HG03045 (cell line): ENCODE data around the gene MPP3.

Experiments
- ATAC-seq: cut with Tn5 transposase; IDR thresholded peaks from one replicate; pipeline ENCODE4 v1.9.1; 2021; ENCODE audit warnings: mild to moderate bottlenecking, moderate library complexity; ENCODE audit not compliant: unreplicated experiment

MPP3 gene

GRCh38 chr17:43754947-43755346, 78.0 kb downstream of the MPP3 start:
- ATAC-seq: no peak

- no peak for ATAC-seq
Observed at GRCh38 chr17:43753493-43754129, 79.3 kb downstream of the MPP3 start.
